HepG2 (cell line): ENCODE results near the gene SMIM13. TPM values are rescaled to one million over a fixed set of nuclear protein-coding genes. Genes with fewer than 3 reads are reported as not detected.
A peak's percentile ranks its signal among the peaks of the same experiment; 100 is the strongest.

Source experiments
- CENPX ChIP-seq: sonication (generic); formaldehyde crosslinking; IDR thresholded peaks from 2 replicates; pipeline ENCODE4 v1.9.0; 2021; ENCODE audit warnings: mild to moderate bottlenecking, missing genetic modification reagents, moderate library complexity
- ELK4 ChIP-seq: sonication (generic); formaldehyde crosslinking; IDR thresholded peaks from 2 replicates; pipeline ENCODE4 v1.9.0; 2021; ENCODE audit warnings: missing genetic modification reagents, borderline replicate concordance
- MYPOP ChIP-seq: sonication (generic); formaldehyde crosslinking; IDR thresholded peaks from 2 replicates; pipeline ENCODE4 v1.8.1; 2023; ENCODE audit warnings: mild to moderate bottlenecking, moderate library complexity, missing genetic modification reagents
- PREB ChIP-seq: sonication (generic); formaldehyde crosslinking; IDR thresholded peaks from 2 replicates; pipeline ENCODE4 v1.4.0; 2020; ENCODE audit warnings: missing genetic modification reagents
- SAFB2 ChIP-seq: sonication (generic); formaldehyde crosslinking; IDR thresholded peaks from 2 replicates; pipeline ENCODE4 v1.5.1; 2020; ENCODE audit warnings: missing genetic modification reagents, low read depth, mild to moderate bottlenecking, borderline replicate concordance
- TRAFD1 ChIP-seq: sonication (generic); formaldehyde crosslinking; IDR thresholded peaks from 2 replicates; pipeline ENCODE4 v1.5.1; 2020; ENCODE audit warnings: missing genetic modification reagents, mild to moderate bottlenecking, borderline replicate concordance
- USF2 ChIP-seq, 2 experiments: sonication (generic) in 1 of 2; formaldehyde crosslinking in 1 of 2; IDR thresholded peaks; 2 replicates each; pipeline versions ENCODE4 v1.5.1 to v1.6.1; 2011 to 2020; ENCODE audit warnings: borderline replicate concordance in 1 of 2, low read depth in 1 of 2, low read length in 1 of 2, mild to moderate bottlenecking in 1 of 2, missing genetic modification reagents in 1 of 2, moderate library complexity in 1 of 2
- ZBTB1 ChIP-seq: sonication (generic); formaldehyde crosslinking; IDR thresholded peaks from 2 replicates; pipeline ENCODE4 v1.4.0; 2020; ENCODE audit warnings: missing genetic modification reagents, borderline replicate concordance
- ZBTB21 ChIP-seq: sonication (generic); formaldehyde crosslinking; IDR thresholded peaks from 2 replicates; pipeline ENCODE4 v1.4.0; 2020; ENCODE audit warnings: missing genetic modification reagents
- ZBTB44 ChIP-seq: sonication (generic); formaldehyde crosslinking; IDR thresholded peaks from 2 replicates; pipeline ENCODE4 v1.4.0; 2020; ENCODE audit warnings: missing genetic modification reagents
- ZC3H13 ChIP-seq: sonication (generic); formaldehyde crosslinking; IDR thresholded peaks from 2 replicates; pipeline ENCODE4 v1.8.1; 2023; ENCODE audit warnings: mild to moderate bottlenecking, missing genetic modification reagents, moderate library complexity
- ZEB1 ChIP-seq: IDR thresholded peaks from 2 replicates; pipeline ENCODE4 v1.6.1; 2012; ENCODE audit warnings: mild to moderate bottlenecking, low read depth, inconsistent platforms; ENCODE audit not compliant: insufficient replicate concordance
- ZFY ChIP-seq: sonication (generic); formaldehyde crosslinking; IDR thresholded peaks from 2 replicates; pipeline ENCODE4 v1.4.0; 2020; ENCODE audit warnings: missing genetic modification reagents
- ZNF276 ChIP-seq: sonication (generic); formaldehyde crosslinking; IDR thresholded peaks from 2 replicates; pipeline ENCODE4 v1.4.0; 2020; ENCODE audit warnings: mild to moderate bottlenecking, low read depth, missing genetic modification reagents
- ZNF75D ChIP-seq: sonication (generic); formaldehyde crosslinking; IDR thresholded peaks from 2 replicates; pipeline ENCODE4 v1.8.1; 2023; ENCODE audit warnings: missing genetic modification reagents, mild to moderate bottlenecking, borderline replicate concordance
- ZNF792 ChIP-seq: IDR thresholded peaks from 2 replicates; pipeline ENCODE4 v1.6.1; 2016
- polyA plus RNA-seq, 8 experiments: library from polyadenylated mRNA; depleted of rRNA in 3 of 8; stranded (reverse) in 7 of 8; unstranded in 1 of 8; fragments of >200 nt; fragmentation: Illumina TruSeq in 4 of 8; extraction: Trizol in 4 of 8; gene quantifications; 2 replicates each; pipeline versions ENCODE4 v1.2.1 to v1.2.3, GENCODE V29; 2011 to 2016; ENCODE audit warnings: low read depth in 4 of 8, missing spikeins in 1 of 8, mixed read lengths in 1 of 8; ENCODE audit not compliant: insufficient read depth in 1 of 8
- total RNA-seq, 5 experiments: library from RNA; depleted of rRNA; stranded (reverse); fragments of >200 nt; fragmentation: Illumina TruSeq; extraction: Trizol; gene quantifications; 2 replicates each; pipeline ENCODE4 v1.2.3, GENCODE V29; 2016; ENCODE audit warnings: low read depth in 1 of 5

The SMIM13 gene
- total and polyA plus RNA-seq, 2 of the 13 experiments (the other 11 are each of a cell fraction or from before 2014, with no cell fraction given), result 2.7 to 10.2 TPM

GRCh38 chr6:11164717-11165646, 71.3 kb downstream of the SMIM13 start (continued):
- TF ChIP-seq ZBTB44 (CRISPR knock-in tag), result no peak
- TF ChIP-seq USF2 (IDR thresholded peaks at IDR 0.05; ENCODE audit: low read depth, low read length), result no peak
- TF ChIP-seq USF2 (CRISPR knock-in tag; IDR thresholded peaks at IDR 0.05; ENCODE audit: borderline replicate concordance), result no peak
- TF ChIP-seq ZNF792, result no peak
- no peak for TF ChIP-seq ELK4 (CRISPR knock-in tag)
- TF ChIP-seq ZBTB21, result no peak
- peak; percentile 64 for TF ChIP-seq ZEB1
- no peak for TF ChIP-seq CENPX (CRISPR knock-in tag)
- TF ChIP-seq ZNF276 (CRISPR knock-in tag), result no peak
- no peak for TF ChIP-seq MYPOP (CRISPR knock-in tag)
- no peak for TF ChIP-seq ZNF75D (CRISPR knock-in tag)
- no peak for TF ChIP-seq ZC3H13 (CRISPR knock-in tag)
- TF ChIP-seq TRAFD1, result no peak
- no peak for TF ChIP-seq SAFB2 (CRISPR knock-in tag)
- no peak for TF ChIP-seq ZBTB1 (CRISPR knock-in tag)
- TF ChIP-seq ZFY (CRISPR knock-in tag), result no peak; the same call in 1 of the 2 replicates
- TF ChIP-seq PREB (CRISPR knock-in tag), result no peak
